GM18951 (cell line): ENCODE results near the gene HOXD10.

Source experiments
- POLR2A ChIP-seq: IDR thresholded peaks from 4 replicates; pipeline ENCODE4 v1.6.1; 2011; ENCODE audit warnings: mild to moderate bottlenecking; ENCODE audit not compliant: insufficient read length, insufficient read depth; ENCODE audit errors: extremely low read depth
- in situ Hi-C: fragments of 300-500 bp; cut with MboI; formaldehyde crosslinking; loops from one replicate; pipeline ENCODE4 v1.12.0; 2022; ENCODE audit warnings: low sequenced_read_pairs, mixed read lengths, inconsistent platforms; ENCODE audit not compliant: unreplicated experiment

The HOXD10 gene

DNA sequence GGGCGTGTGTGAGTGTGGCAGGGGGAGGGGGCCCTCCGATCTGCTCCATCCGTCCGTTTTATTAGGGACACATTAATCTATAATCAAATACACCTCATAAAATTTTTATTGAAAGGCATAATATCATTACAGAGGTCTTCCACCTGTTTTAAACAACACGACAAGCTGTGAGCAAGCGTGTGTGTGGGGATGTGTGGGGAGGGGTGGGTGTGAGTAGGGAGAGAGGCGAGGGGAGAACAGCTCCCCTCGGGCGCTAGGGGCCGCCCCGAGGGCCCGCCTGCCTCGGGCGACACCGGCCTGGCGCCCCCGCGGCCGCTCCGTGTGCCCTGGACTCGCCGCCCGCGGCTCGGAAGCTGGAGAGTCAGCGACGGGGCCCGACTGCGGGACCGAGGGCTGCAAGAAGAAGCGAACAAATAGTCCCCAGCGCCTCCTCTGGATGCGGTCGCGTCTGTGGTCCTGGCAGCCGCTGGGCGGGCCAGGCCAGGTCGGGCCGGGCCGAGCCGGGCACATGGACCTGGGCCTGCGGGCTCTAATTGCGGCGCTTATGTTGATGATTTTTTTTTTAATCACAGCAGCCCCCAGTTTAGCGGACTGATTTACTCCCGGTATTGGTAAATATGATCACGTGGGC lies 5.6 kb downstream of the HOXD10 start:
- TF ChIP-seq POLR2A, result no peak
- in situ Hi-C loops, result loop anchor here (10.0 kb wide), 2 partner anchors 513 to 1023 kb away; no protein-coding TSS in a partner anchor

DNA sequence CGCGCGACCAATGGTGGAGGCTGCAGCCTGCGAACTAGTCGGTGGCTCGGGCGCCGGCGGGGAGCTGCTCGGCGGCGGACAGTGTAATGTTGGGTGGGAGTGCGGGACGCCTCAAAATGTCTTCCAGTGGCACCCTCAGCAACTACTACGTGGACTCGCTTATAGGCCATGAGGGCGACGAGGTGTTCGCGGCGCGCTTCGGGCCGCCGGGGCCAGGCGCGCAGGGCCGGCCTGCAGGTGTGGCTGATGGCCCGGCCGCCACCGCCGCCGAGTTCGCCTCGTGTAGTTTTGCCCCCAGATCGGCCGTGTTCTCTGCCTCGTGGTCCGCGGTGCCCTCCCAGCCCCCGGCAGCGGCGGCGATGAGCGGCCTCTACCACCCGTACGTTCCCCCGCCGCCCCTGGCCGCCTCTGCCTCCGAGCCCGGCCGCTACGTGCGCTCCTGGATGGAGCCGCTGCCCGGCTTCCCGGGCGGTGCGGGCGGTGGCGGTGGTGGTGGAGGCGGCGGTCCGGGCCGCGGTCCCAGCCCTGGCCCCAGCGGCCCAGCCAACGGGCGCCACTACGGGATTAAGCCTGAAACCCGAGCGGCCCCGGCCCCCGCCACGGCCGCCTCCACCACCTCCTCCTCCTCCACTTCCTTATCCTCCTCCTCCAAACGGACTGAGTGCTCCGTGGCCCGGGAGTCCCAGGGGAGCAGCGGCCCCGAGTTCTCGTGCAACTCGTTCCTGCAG lies 6.3 kb downstream of the HOXD10 start, which contains the start of gene HOXD9:
Gene HOXD9 (plus strand): TSS at position 37 of the 728 bp plus-strand sequence. CDS start 50 bp downstream, at position 87.
- in situ Hi-C loops, result loop anchor here (10.0 kb wide), 2 partner anchors 512 to 1022 kb away; no protein-coding TSS in a partner anchor
- no peak for TF ChIP-seq POLR2A

- TF ChIP-seq POLR2A, result no peak
- in situ Hi-C loops, result loop anchor here (10.0 kb wide), 2 partner anchors 511 to 1021 kb away; no protein-coding TSS in a partner anchor
These were observed 7.0 kb downstream of the HOXD10 start for GRCh38 chr2:176123411-176124109.

GRCh38 chr2:176124110-176124946 lies 7.8 kb downstream of the HOXD10 start:
- in situ Hi-C loops, result loop anchor here (10.0 kb wide), 2 partner anchors 510 to 1020 kb away; no protein-coding TSS in a partner anchor
- no peak for TF ChIP-seq POLR2A

GRCh38 chr2:176124947-176125771 lies 8.6 kb downstream of the HOXD10 start:
- TF ChIP-seq POLR2A, result no peak
- in situ Hi-C loops, result loop anchor here (10.0 kb wide), 2 partner anchors 510 to 1020 kb away; no protein-coding TSS in a partner anchor

DNA sequence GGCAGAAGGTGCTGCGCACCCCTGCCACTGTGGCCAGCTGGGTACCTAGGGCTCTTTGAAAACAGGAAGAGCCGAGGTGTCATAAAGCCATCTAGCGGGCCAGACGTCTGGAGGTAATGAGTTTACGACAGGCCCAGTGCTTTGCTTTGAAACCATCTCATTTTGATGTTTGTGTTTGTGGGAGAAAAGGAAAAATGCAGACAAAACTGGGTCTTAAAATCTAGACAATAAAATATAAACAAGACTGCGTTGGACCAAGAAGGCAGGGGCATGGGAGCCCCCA lies 9.1 kb downstream of the HOXD10 start:
- TF ChIP-seq POLR2A, result no peak
- in situ Hi-C loops, result loop anchor here (10.0 kb wide), 2 partner anchors 509 to 1019 kb away; no protein-coding TSS in a partner anchor

GRCh38 chr2:176126929-176127773 lies 10.6 kb downstream of the HOXD10 start:
- in situ Hi-C loops, result loop anchor here (10.0 kb wide), 2 partner anchors 508 to 1018 kb away; no protein-coding TSS in a partner anchor
- TF ChIP-seq POLR2A, result no peak

- no peak for TF ChIP-seq POLR2A
- in situ Hi-C loops, result loop anchor here (10.0 kb wide), 2 partner anchors 507 to 1017 kb away; no protein-coding TSS in a partner anchor
These were observed 11.1 kb downstream of the HOXD10 start for GRCh38 chr2:176127774-176128072.

- TF ChIP-seq POLR2A, result no peak
- in situ Hi-C loops, result loop anchor here (10.0 kb wide), 2 partner anchors 506 to 1016 kb away; no protein-coding TSS in a partner anchor
These were observed 11.8 kb downstream of the HOXD10 start for GRCh38 chr2:176128172-176128981.

DNA sequence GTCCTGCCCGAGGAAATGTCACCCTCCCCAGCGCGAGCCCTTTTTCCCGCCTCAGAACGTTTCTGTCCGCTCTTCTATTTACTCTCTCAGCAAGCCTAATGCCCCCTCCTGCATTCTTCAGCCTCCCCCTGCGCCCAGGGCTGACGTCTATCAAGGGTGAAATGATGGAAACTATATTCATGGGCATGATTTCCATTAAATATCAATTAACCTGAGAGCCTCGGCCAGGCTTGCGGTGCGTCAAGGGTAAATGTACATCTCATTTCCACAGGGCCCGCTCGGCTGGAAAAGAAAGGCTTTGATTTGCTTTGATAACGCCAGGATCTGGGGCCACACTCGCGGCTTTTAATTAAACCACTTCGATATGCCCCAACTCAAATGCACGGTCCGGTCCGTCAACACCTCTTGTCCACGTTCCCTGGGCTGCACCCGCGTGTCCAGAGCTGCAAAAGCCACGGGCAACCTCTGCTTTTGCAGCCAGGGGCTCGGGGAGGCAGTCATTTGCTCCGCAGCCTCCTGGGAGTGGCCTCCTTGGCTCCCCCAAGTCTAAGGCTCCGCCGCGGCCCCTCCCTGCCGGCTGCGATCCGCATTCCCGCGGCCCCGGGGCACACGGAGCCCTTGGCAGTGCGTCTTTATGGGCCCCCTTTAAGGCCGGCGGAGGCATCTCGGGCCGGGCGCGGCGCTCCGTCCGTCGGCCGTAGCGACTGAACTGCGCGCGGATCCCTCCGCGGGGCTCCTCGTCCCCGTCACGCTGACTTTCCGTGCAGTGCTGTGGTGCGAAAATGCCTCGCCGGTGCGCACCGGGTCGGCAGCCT lies 12.6 kb downstream of the HOXD10 start, which contains the start of gene HOXD8:
Gene HOXD8 (plus strand): TSS at position 724 of the 815 bp plus-strand sequence. CDS start 662 bp downstream, outside the sequence.
- in situ Hi-C loops, result loop anchor here (10.0 kb wide), 2 partner anchors 506 to 1016 kb away; no protein-coding TSS in a partner anchor
- no peak for TF ChIP-seq POLR2A
